COLO668 (cell line): ENCODE results near the gene RER1.

Experiments used
- DNase-seq: peaks from one replicate; lab custom pipeline; 2025; ENCODE audit not compliant: unreplicated experiment; lab: John Stamatoyannopoulos, UW

RER1 gene

GRCh38 chr1:2375923-2376260 is 15.7 kb upstream of the RER1 start:
- DNase-seq = no peak

- no peak for DNase-seq
Observed at GRCh38 chr1:2376261-2376741, 15.3 kb upstream of the RER1 start.

GRCh38 chr1:2376931-2377672 is 14.5 kb upstream of the RER1 start:
- DNase-seq = no peak

GRCh38 chr1:2377751-2378440 is 13.7 kb upstream of the RER1 start:
- no peak for DNase-seq

- peak; percentile 87 for DNase-seq
Observed at GRCh38 chr1:2378441-2378851, 13.2 kb upstream of the RER1 start.

GRCh38 chr1:2378956-2379732 is 12.5 kb upstream of the RER1 start:
- no peak for DNase-seq

- no peak for DNase-seq
Observed at GRCh38 chr1:2379733-2380404, 11.8 kb upstream of the RER1 start.

- no peak for DNase-seq
Observed at GRCh38 chr1:2380816-2381591, 10.6 kb upstream of the RER1 start.

GRCh38 chr1:2381741-2382620 is 9.7 kb upstream of the RER1 start:
- peak; percentile 73 for DNase-seq

GRCh38 chr1:2382621-2383361 is 8.8 kb upstream of the RER1 start:
- DNase-seq = peak; percentile 61

GRCh38 chr1:2383576-2383975 is 8.1 kb upstream of the RER1 start:
- no peak for DNase-seq

GRCh38 chr1:2384130-2384860 is 7.3 kb upstream of the RER1 start:
- no peak for DNase-seq

GRCh38 chr1:2384941-2385481 is 6.6 kb upstream of the RER1 start:
- DNase-seq = no peak

GRCh38 chr1:2385606-2386280 is 5.9 kb upstream of the RER1 start:
- DNase-seq = no peak

- no peak for DNase-seq
Observed at GRCh38 chr1:2386636-2387611, 4.7 kb upstream of the RER1 start.
